ENCODE data around the gene NSD2.

DNA sequence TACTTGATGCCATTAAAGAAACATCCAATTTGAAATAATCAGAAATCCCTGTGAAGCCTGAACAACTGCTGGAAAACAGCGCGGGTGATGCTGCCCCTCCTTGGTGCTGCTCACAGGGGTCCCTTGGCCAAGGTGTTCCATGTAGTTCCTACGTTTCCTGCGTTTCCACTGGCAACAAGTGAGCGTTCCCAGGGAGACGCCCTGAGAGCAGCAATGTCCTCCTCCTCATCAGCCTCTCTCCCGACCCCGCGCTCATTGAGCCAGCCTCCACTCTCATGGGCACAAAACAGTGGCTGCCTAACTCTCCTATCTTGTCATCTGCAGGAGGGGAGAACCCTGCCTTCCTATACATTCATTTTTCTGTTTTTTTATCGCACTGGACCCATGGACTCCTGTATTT lies 34.1 kb upstream of the NSD2 start:
- TF ChIP-seq, protein P1, sequence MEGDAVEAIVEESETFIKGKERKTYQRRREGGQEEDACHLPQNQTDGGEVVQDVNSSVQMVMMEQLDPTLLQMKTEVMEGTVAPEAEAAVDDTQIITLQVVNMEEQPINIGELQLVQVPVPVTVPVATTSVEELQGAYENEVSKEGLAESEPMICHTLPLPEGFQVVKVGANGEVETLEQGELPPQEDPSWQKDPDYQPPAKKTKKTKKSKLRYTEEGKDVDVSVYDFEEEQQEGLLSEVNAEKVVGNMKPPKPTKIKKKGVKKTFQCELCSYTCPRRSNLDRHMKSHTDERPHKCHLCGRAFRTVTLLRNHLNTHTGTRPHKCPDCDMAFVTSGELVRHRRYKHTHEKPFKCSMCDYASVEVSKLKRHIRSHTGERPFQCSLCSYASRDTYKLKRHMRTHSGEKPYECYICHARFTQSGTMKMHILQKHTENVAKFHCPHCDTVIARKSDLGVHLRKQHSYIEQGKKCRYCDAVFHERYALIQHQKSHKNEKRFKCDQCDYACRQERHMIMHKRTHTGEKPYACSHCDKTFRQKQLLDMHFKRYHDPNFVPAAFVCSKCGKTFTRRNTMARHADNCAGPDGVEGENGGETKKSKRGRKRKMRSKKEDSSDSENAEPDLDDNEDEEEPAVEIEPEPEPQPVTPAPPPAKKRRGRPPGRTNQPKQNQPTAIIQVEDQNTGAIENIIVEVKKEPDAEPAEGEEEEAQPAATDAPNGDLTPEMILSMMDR (IDR thresholded peaks at IDR 0.05), result no peak
- TF ChIP-seq POLR2A (IDR thresholded peaks at IDR 0.05) (no peak), EP300 (IDR thresholded peaks at IDR 0.05) (no peak)

All from suprapubic skin (tissue), 3 donors.